NCI-H2196 (cell line): ENCODE measurements around the gene INPP5E.

Experiments
- DNase-seq: peaks from one replicate; lab custom pipeline; 2025; ENCODE audit not compliant: unreplicated experiment; lab: John Stamatoyannopoulos, UW

The INPP5E gene

GRCh38 chr9:136451221-136451877 lies 11.7 kb upstream of the INPP5E start:
- DNase-seq, result no peak

GRCh38 chr9:136448655-136449054 lies 9.0 kb upstream of the INPP5E start:
- no peak for DNase-seq

- no peak for DNase-seq
These were observed 7.6 kb upstream of the INPP5E start for GRCh38 chr9:136447173-136447778.

- no peak for DNase-seq
These were observed 6.2 kb upstream of the INPP5E start for GRCh38 chr9:136445799-136446198.

- DNase-seq, result no peak
These were observed 4.5 kb upstream of the INPP5E start for GRCh38 chr9:136444102-136444501.

- DNase-seq, result no peak
These were observed 4.0 kb upstream of the INPP5E start for GRCh38 chr9:136443687-136444086.

- DNase-seq, result no peak
These were observed 3.4 kb upstream of the INPP5E start for GRCh38 chr9:136443087-136443486.

GRCh38 chr9:136442265-136442664 lies 2.6 kb upstream of the INPP5E start:
- DNase-seq, result no peak

- no peak for DNase-seq
These were observed 2.1 kb upstream of the INPP5E start for GRCh38 chr9:136441681-136442245.

- no peak for DNase-seq
These were observed 1.6 kb upstream of the INPP5E start for GRCh38 chr9:136441191-136441680.

GRCh38 chr9:136438548-136439480 lies 831 bp downstream of the INPP5E start:
- DNase-seq, result no peak

GRCh38 chr9:136437839-136438547 lies 1.7 kb downstream of the INPP5E start:
- no peak for DNase-seq

- no peak for DNase-seq
These were observed 2.2 kb downstream of the INPP5E start for GRCh38 chr9:136437430-136437829.

GRCh38 chr9:136436055-136436634 lies 3.5 kb downstream of the INPP5E start:
- DNase-seq, result no peak

- no peak for DNase-seq
These were observed 5.0 kb downstream of the INPP5E start for GRCh38 chr9:136434580-136435169.

GRCh38 chr9:136433849-136434579 lies 5.6 kb downstream of the INPP5E start:
- DNase-seq, result no peak

- DNase-seq, result no peak
These were observed 6.5 kb downstream of the INPP5E start for GRCh38 chr9:136433043-136433715.

- no peak for DNase-seq
These were observed 7.1 kb downstream of the INPP5E start for GRCh38 chr9:136432591-136432990.
